Activated T-cell treated with anti-CD3 and anti-CD28 coated beads, Interleukin-2, amount 50 U/mL, for 4 hours (primary cell): Measurements from ENCODE around the gene SMPD4. TPM values are rescaled to one million over a fixed set of nuclear protein-coding genes. Genes with fewer than 3 reads are reported as not detected.
"Not testable (repeated sequence)": the region's sequence is repeated elsewhere in the genome, so short reads cannot be mapped to it uniquely, and the experiment has no call there.

ENCODE experiments used
- ATAC-seq, 2 donors: fragments of 200-7000 bp; cut with Tn5 transposase; one replicate each; pipeline ENCODE4 v1.10.0; 2021
- DNase-seq: peaks from one replicate; pipeline ENCODE4 v3.0.0-alpha.2; 2020
- H3K27me3 Mint-ChIP-seq: one replicate; pipeline ENCODE4 v1.8.0; 2021; ENCODE audit warnings: low read depth, mixed read lengths
- H3K36me3 Mint-ChIP-seq: one replicate; pipeline ENCODE4 v1.8.0; 2022; ENCODE audit warnings: mixed read lengths; ENCODE audit not compliant: insufficient read depth
- H3K4me1 Mint-ChIP-seq: one replicate; pipeline ENCODE4 v1.8.0; 2021; ENCODE audit warnings: low read depth, mixed read lengths
- H3K4me3 Mint-ChIP-seq: one replicate; pipeline ENCODE4 v1.8.0; 2021; ENCODE audit warnings: mild to moderate bottlenecking, moderate library complexity, mixed read lengths
- H3K9me3 Mint-ChIP-seq: one replicate; pipeline ENCODE4 v1.8.0; 2021; ENCODE audit warnings: mixed read lengths
- total RNA-seq, 3 donors: library from RNA; stranded (reverse); gene quantifications; one replicate each; pipeline ENCODE4 v1.2.1, GENCODE V29; 2021

Gene SMPD4, protein sequence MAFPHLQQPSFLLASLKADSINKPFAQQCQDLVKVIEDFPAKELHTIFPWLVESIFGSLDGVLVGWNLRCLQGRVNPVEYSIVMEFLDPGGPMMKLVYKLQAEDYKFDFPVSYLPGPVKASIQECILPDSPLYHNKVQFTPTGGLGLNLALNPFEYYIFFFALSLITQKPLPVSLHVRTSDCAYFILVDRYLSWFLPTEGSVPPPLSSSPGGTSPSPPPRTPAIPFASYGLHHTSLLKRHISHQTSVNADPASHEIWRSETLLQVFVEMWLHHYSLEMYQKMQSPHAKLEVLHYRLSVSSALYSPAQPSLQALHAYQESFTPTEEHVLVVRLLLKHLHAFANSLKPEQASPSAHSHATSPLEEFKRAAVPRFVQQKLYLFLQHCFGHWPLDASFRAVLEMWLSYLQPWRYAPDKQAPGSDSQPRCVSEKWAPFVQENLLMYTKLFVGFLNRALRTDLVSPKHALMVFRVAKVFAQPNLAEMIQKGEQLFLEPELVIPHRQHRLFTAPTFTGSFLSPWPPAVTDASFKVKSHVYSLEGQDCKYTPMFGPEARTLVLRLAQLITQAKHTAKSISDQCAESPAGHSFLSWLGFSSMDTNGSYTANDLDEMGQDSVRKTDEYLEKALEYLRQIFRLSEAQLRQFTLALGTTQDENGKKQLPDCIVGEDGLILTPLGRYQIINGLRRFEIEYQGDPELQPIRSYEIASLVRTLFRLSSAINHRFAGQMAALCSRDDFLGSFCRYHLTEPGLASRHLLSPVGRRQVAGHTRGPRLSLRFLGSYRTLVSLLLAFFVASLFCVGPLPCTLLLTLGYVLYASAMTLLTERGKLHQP
- 100 to 1,000 TPM; 102 to 113 (median 103) TPM for total RNA-seq

DNA sequence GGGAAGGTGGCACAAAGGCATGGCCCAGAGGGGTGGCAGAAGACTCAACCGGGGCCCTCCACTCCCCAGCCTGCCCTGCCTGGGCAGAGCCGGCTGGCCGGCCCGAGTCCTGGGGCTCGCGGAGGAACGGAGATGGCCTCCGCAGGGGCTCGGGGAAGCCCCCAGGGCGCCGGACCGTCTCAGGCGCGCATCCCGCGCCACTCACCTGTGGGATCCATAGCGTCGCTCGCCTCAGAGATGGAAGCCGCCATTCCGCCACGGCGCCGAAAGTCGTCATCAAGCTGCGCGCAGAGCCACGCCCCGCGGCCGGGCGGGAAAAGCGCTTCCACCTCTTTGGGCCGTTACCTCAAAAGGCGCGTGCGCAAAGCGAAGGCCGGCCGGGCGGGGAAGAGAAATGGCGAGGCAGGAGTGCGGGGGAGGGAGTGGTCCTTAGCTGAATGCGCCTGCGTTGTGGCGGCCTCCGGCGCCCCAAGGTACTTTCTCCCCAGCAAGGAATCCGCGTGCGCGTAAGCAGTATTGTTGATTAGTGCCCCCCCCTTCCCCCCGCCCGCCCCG lies at the start of gene SMPD4:
Gene SMPD4 (minus strand): TSS at position 278 of the 555 bp plus-strand sequence. CDS start 5,010 bp downstream, outside the sequence.
- H3K4me3 Mint-ChIP-seq, result peak within 1 kb of the TSS; percentile 93
- H3K4me1 Mint-ChIP-seq, result peaks cover 21% of the 10 kb centered on the region
- no peaks in the 10 kb centered on the region for H3K27me3 Mint-ChIP-seq
- DNase-seq (peak; percentile 97), ATAC-seq (peak; percentile 64 to 73)
- H3K9me3 Mint-ChIP-seq, result no peaks in the 10 kb centered on the region
- peaks cover 7% of the 10 kb centered on the region for H3K36me3 Mint-ChIP-seq

DNA sequence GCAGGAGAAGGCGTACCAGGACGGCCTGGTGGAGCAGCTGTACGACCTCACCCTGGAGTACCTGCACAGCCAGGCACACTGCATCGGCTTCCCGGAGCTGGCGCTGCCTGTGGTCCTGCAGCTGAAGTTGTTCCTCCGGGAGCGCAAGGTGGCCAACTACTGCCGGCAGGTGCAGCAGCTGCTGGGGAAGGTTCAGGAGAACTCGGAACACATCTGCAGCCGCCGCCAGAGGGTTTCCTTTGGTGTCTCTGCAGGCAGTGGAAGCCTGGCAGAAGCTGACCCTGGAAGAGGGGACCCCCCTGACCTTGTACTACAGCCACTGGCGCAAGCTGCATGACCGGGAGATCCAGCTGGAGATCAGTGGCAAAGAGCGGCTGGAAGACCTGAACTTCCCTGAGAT lies 49.5 kb upstream of the SMPD4 start:
- H3K27me3 Mint-ChIP-seq, result not testable (repeated sequence)

DNA sequence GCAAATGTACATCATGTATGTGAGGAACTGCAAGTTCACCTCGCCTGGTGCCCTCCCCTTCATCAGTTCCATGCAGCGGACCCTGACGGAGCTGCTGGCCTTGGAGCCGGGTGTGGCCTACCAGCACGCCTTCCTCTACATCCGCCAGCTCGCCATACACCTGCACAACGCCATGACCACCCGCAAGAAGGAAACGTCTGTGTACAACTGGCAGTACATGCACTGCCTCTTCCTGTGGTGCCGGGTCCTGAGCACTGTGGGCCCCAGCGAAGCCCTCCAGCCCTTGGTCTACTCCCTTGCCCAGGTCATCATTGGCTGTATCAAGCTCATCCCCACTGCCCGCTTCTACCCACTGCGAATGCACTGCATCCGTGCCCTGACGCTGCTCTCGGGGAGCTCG lies 49.0 kb upstream of the SMPD4 start:
- not testable (repeated sequence) for H3K4me3 Mint-ChIP-seq, H3K9me3 Mint-ChIP-seq, H3K36me3 Mint-ChIP-seq, DNase-seq, H3K4me1 Mint-ChIP-seq, ATAC-seq, H3K27me3 Mint-ChIP-seq

More for the DNA sequence above, 49.5 kb upstream of the SMPD4 start:
- not testable (repeated sequence) for H3K4me1 Mint-ChIP-seq, DNase-seq, H3K36me3 Mint-ChIP-seq, ATAC-seq, H3K9me3 Mint-ChIP-seq, H3K4me3 Mint-ChIP-seq

DNA sequence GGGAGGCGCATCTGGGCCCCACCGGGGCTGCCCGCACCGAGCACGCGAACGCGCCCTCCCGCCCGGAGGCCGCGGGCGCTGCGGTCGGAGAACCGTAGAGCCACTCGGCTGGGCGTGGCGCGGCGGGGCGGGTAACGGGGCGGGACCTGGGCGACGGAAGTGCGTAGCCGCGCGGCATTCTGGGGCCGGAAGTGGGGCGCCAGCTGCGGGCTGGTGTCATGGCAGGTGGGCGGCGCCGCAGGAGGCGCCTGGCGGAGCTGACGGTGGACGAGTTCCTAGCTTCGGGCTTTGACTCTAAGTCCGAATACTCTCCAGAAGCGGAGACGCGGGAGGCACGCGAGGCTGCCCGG lies 47.7 kb upstream of the SMPD4 start:
- peak; percentile 65 to 67 for ATAC-seq
- not testable (repeated sequence) for H3K27me3 Mint-ChIP-seq, H3K36me3 Mint-ChIP-seq, DNase-seq, H3K4me1 Mint-ChIP-seq, H3K9me3 Mint-ChIP-seq, H3K4me3 Mint-ChIP-seq

DNA sequence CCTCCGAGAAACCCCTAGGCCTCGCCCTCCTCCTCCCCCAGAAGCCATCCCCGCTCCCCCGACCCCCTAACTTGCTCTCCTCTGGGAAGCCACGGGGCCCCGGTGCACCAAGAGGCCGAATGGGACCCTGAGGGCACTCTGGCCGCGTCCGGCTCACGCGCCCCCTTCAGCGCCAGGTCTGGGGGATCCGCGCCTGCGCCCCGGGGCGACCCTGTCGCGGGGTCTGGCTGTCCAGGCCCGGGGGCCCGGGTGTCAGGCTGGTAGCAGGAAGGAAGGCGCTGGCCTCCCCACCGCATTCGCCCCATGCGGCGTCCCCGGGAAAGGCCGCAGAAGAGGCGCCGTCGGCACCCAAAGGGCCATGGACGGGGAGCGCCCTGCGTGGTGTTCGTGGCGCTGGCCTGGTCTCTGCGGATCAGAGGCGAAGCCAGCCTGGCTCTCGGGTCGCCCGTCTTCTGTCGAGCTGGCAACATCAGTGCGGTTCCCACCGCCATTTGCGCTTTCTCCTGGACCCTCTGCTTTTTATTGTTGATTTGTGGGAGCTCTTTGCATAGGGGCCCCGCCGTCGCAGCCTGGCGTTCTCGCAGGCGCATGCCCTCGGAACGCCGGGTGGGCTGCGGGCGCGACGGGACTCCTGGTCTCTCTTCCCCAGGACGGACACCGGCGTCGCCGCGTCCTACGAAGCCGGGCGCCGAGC lies 47.2 kb upstream of the SMPD4 start:
- H3K36me3 Mint-ChIP-seq, H3K4me3 Mint-ChIP-seq, H3K27me3 Mint-ChIP-seq, ATAC-seq, H3K4me1 Mint-ChIP-seq, DNase-seq, H3K9me3 Mint-ChIP-seq: not testable (repeated sequence)

DNA sequence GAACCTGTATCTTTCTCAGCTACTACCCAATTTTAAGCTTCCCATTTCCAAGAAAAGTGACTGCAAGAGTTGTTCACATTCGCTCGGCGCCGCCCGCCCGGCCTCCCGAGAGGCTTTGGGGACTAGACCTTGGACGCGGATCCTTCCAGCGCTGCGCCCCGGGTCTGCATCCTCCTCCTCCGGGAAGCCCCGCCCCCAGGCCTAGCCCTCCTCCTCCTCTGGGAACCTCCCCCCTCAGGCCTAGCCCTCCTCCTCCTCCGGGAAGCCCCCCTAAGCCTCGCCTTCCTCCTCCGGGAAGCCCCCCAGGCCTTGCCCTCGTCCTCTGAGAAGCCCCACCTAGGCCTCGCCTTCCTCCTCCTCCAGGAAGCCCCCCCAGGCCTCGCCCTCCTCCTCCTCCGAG lies 46.6 kb upstream of the SMPD4 start:
- not testable (repeated sequence) for H3K4me3 Mint-ChIP-seq, H3K9me3 Mint-ChIP-seq, H3K4me1 Mint-ChIP-seq, ATAC-seq, H3K27me3 Mint-ChIP-seq, DNase-seq, H3K36me3 Mint-ChIP-seq

DNA sequence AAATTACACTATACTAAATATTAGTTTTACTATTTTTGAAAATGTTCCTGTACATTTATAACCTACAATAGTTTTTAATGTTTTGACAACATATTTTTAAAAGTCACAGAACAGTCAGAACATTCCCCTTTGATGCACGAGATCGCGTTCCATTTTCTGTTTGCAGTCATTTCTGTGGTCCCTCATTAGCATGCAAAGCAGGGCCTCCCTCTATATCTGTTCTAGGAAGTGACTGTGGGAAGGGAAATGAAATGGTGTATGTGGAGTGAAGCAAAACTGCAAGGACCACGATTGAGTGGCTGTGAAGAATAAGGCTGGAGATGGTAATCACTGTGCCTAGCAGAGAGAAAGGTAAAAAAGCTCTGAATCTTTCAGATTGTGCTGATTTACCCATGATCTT lies 41.1 kb upstream of the SMPD4 start:
- H3K9me3 Mint-ChIP-seq, H3K27me3 Mint-ChIP-seq, ATAC-seq, H3K36me3 Mint-ChIP-seq, DNase-seq, H3K4me1 Mint-ChIP-seq, H3K4me3 Mint-ChIP-seq: not testable (repeated sequence)

DNA sequence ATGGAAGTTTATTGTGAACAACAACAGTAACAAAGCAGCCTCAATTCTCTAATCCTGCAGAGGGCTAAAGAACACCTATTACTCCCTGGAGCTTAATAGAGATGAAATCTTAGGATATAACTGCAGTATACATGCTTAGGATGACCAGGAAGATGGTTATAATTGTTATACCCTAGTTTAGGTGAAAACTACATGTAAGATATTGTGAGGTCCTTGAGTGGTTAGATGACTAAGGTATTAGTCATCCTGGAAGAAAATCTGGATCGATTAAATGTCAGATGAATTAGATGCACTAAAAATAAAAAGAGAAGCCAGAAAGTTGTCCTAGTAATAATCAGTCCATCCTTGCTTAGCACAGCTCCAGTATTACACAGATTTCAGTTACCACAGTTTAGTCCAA lies 39.1 kb upstream of the SMPD4 start:
- H3K4me1 Mint-ChIP-seq, H3K4me3 Mint-ChIP-seq, H3K36me3 Mint-ChIP-seq, H3K9me3 Mint-ChIP-seq, DNase-seq, ATAC-seq: not testable (repeated sequence)
- peaks cover 18% of the 10 kb centered on the region for H3K27me3 Mint-ChIP-seq

DNA sequence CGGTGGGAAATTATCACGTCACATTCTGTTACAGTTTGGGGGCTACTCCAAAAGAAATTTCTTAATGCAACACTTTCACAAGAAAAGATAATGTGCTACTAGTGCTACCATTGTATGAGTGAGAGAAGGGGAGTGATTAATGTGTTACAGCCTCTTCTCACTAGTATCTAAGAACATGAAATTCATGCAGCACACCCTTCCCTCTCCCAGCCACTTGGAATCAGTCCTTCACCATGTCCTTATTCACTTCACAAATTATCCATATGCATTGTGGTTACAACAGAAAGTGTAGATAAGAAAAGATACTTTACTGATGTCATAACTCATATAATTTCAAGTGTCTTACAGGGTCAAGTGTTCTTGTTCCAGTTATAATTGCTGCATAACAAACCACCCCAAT lies 37.7 kb upstream of the SMPD4 start:
- H3K27me3 Mint-ChIP-seq, result peaks cover 24% of the 10 kb centered on the region
- H3K36me3 Mint-ChIP-seq, DNase-seq, ATAC-seq, H3K4me3 Mint-ChIP-seq, H3K9me3 Mint-ChIP-seq, H3K4me1 Mint-ChIP-seq: not testable (repeated sequence)

DNA sequence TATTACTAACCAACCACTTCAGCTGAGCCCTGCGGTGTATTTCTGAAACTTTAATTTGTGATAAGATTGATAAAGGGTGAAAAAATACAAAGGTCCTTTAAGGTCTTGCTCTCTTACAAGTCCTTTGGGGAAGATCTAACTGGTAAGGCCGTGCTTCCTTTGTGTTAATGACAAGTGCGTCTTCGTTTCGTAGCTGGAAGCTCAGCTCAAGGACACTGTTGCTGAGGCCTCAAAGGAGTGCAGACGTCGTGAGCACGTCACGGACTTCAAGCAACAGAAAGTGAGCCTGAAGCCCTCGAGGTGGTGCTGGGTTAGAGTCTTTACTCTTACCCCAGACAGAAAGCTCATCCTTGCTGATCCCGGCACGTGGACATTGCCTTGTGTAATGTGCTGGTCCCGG lies 25.6 kb upstream of the SMPD4 start:
- not testable (repeated sequence) for H3K36me3 Mint-ChIP-seq, H3K27me3 Mint-ChIP-seq, H3K4me3 Mint-ChIP-seq, H3K4me1 Mint-ChIP-seq, H3K9me3 Mint-ChIP-seq, ATAC-seq, DNase-seq

DNA sequence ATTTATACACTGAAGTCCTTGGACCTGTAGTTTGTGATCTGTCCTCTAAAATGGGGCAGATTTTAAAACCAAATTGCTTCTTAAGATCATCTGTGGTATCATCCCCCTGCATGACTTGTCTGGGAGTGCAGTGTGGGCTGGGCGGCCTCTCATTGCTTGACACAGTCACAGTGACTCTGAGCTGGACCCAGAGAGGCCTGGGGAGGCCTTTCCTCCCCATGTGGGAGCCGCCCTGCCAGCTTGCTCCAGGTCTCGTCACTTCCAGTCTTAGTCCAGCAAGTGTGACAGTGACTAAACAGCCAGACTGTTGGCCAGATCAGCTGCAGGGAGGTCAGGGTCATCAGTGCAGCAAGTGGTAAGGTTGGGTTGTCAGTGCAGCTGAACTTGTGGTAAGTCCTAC lies 21.7 kb upstream of the SMPD4 start:
- DNase-seq, H3K36me3 Mint-ChIP-seq: not testable (repeated sequence)

DNA sequence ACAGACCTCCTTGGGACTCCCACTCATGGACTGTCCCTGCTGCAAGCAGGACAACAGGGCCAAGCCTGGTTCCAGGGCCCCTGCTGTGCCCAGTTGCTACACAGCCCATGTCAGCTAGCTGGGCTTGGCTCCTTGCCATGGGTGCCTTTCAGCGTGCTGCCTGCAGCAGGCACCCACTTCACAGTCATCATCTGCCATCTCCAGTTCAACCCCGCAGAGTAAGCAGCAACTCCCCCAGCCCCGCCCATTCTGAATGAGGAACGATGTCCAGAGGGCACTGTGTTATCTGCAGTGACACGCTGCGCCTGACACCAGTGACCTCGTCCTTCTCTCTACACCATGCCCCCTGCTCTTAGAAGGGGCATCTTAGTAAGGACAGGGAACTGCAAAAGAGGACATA lies 21.1 kb upstream of the SMPD4 start:
- H3K9me3 Mint-ChIP-seq, H3K4me1 Mint-ChIP-seq, H3K36me3 Mint-ChIP-seq, H3K27me3 Mint-ChIP-seq, ATAC-seq, DNase-seq, H3K4me3 Mint-ChIP-seq: not testable (repeated sequence)

More for the DNA sequence above, 21.7 kb upstream of the SMPD4 start:
- not testable (repeated sequence) for H3K9me3 Mint-ChIP-seq, H3K4me1 Mint-ChIP-seq, H3K4me3 Mint-ChIP-seq, ATAC-seq, H3K27me3 Mint-ChIP-seq

DNA sequence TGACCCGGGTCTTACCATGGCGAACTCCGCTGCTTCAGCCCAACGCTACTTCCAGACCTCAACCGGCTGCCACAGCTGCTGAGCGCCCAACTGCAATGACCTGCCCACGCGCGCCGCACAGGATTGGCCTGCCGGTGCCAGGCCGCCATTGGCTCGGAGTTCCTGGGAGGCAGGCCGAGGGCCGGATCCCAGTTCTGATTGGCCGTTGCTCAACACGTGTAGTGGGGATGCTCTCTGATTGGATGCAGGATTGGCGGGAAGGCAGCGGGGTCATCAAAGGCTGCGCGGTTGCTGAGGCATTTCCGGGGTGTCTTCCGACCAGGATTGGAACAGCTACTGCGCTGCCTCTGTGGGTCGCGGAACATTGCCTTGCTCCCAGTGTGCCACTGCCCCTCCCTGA lies 16.9 kb upstream of the SMPD4 start, which contains the start of gene TUBA3E:
Gene TUBA3E (minus strand): TSS at position 97 of the 400 bp plus-strand sequence. CDS start 79 bp downstream, at position 18.
- no peaks in the 10 kb centered on the region for H3K4me1 Mint-ChIP-seq
- DNase-seq (no peak), ATAC-seq (no peak)
- peaks cover 2% of the 10 kb centered on the region for H3K27me3 Mint-ChIP-seq
- no peaks in the 10 kb centered on the region for H3K36me3 Mint-ChIP-seq
- no peaks in the 10 kb centered on the region for H3K9me3 Mint-ChIP-seq
- H3K4me3 Mint-ChIP-seq, result no peak within 1 kb of the TSS

DNA sequence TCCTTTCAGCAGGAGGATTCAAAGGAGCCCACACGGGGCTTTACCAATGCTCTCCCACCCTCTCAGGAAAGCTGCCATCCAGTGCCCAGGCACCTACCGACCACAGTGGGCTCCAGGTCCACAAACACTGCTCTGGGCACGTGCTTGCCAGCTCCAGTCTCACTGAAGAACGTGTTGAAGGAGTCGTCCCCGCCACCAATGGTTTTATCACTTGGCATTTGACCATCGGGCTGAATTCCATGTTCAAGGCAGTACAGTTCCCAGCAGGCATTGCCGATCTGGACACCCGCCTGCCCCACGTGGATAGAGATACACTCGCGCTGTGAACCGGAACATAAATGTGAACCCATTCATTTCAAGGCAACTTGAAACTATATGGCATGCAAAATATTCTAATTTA lies 14.7 kb upstream of the SMPD4 start:
- H3K27me3 Mint-ChIP-seq, H3K36me3 Mint-ChIP-seq, H3K4me3 Mint-ChIP-seq, DNase-seq, H3K9me3 Mint-ChIP-seq, ATAC-seq, H3K4me1 Mint-ChIP-seq: not testable (repeated sequence)
